B cell (primary cell): ENCODE data around the gene GPATCH11.

ENCODE experiments used
- CTCF ChIP-seq: fragments of 200-600 bp; IDR thresholded peaks from one replicate; pipeline ENCODE4 v1.8.0; 2022; ENCODE audit warnings: antibody characterized with exemption, mild to moderate bottlenecking
- EZH2 ChIP-seq: IDR thresholded peaks from 2 replicates; pipeline ENCODE4 v1.6.1; 2012; ENCODE audit warnings: borderline replicate concordance, low read depth, mild to moderate bottlenecking, moderate library complexity, low read length; ENCODE audit not compliant: insufficient read depth, poor library complexity, severe bottlenecking

GRCh38 chr2:37109523-37109922 lies 25.2 kb downstream of the GPATCH11 start:
- TF ChIP-seq CTCF = no peak
- TF ChIP-seq EZH2 = no peak
